ENCODE results near the gene CFAP53.
A peak's percentile ranks its signal among the peaks of the same experiment; 100 is the strongest.
"Not testable (repeated sequence)": the region's sequence is repeated elsewhere in the genome, so short reads cannot be mapped to it uniquely, and the experiment has no call there.

CFAP53 gene

GRCh38 chr18:50268022-50268747 is 1.9 kb upstream of the CFAP53 start:
- DNase-seq: peak; percentile 88

GRCh38 chr18:50262977-50263376 is 3.3 kb downstream of the CFAP53 start:
- DNase-seq: no peak

GRCh38 chr18:50250935-50251334 is 15.4 kb downstream of the CFAP53 start:
- DNase-seq: no peak

GRCh38 chr18:50249576-50249975 is 16.7 kb downstream of the CFAP53 start:
- no peak for DNase-seq

- DNase-seq: no peak
These were observed 18.7 kb downstream of the CFAP53 start for GRCh38 chr18:50247561-50247960.

- DNase-seq: not testable (repeated sequence)
These were observed 24.5 kb downstream of the CFAP53 start for GRCh38 chr18:50241768-50242167.

- DNase-seq: peak; percentile 28
These were observed 26.2 kb downstream of the CFAP53 start for GRCh38 chr18:50240080-50240563.

- no peak for DNase-seq
These were observed 33.9 kb downstream of the CFAP53 start for GRCh38 chr18:50232419-50232818.

- DNase-seq: peak; percentile 22
These were observed 34.7 kb downstream of the CFAP53 start for GRCh38 chr18:50231621-50232020.

GRCh38 chr18:50220249-50220648 is 46.0 kb downstream of the CFAP53 start:
- DNase-seq: not testable (repeated sequence)

GRCh38 chr18:50218432-50219197 is 47.7 kb downstream of the CFAP53 start:
- peak; percentile 42 for DNase-seq

- no peak for DNase-seq
These were observed 57.0 kb downstream of the CFAP53 start for GRCh38 chr18:50209311-50209710.

GRCh38 chr18:50207722-50208121 is 58.6 kb downstream of the CFAP53 start:
- DNase-seq: no peak

- peak; percentile 31 for DNase-seq
These were observed 62.3 kb downstream of the CFAP53 start for GRCh38 chr18:50203801-50204604.

- no peak for DNase-seq
These were observed 64.7 kb downstream of the CFAP53 start for GRCh38 chr18:50201476-50202018.

GRCh38 chr18:50199921-50200320 is 66.4 kb downstream of the CFAP53 start:
- DNase-seq: no peak

- no peak for DNase-seq
These were observed 66.9 kb downstream of the CFAP53 start for GRCh38 chr18:50199346-50199855.

- DNase-seq: no peak
These were observed 70.0 kb downstream of the CFAP53 start for GRCh38 chr18:50196261-50196660.

GRCh38 chr18:50195689-50196088 is 70.6 kb downstream of the CFAP53 start:
- DNase-seq: no peak

GRCh38 chr18:50194631-50195532 is 71.4 kb downstream of the CFAP53 start, which contains the start of gene MYO5B:
TSS of gene MYO5B (minus strand) at chr18:50195147. CDS start at chr18:50194793, 354 bp downstream.
- DNase-seq: peak; percentile 68

All from activated CD4-positive, alpha-beta T cell treated with anti-CD3 and anti-CD28 coated beads for 48 hours (primary cell).